IMR-90 (cell line): ENCODE measurements around the gene SPON1. TPM values are rescaled to one million over a fixed set of nuclear protein-coding genes. Genes with fewer than 3 reads are reported as not detected.

Experiments used
- ATAC-seq: fragments of 200-7000 bp; cut with Tn5 transposase; 2 replicates; pipeline ENCODE4 v1.9.1; 2020; ENCODE audit warnings: low read depth, mild to moderate bottlenecking, moderate library complexity
- BruUV-seq: library from RNA; stranded (reverse); fragments of 400-500 nt; replicated peaks from 2 replicates; lab custom pipeline; 2021; lab: Mats Ljungman, UMichigan
- CTCF ChIA-PET: fragments of 300-600 bp; formaldehyde crosslinking; extraction: SDS; loops from one replicate; lab custom pipeline; 2021; ENCODE audit warnings: antibody characterized with exemption; lab: Yijun Ruan, JAX
- POLR2A ChIA-PET: fragments of 300-600 bp; sonication (Branson Sonifier 250); formaldehyde crosslinking; loops from one replicate; lab custom pipeline; 2022; ENCODE audit warnings: antibody characterized with exemption; ENCODE audit not compliant: unreplicated experiment; lab: Charles Lee
- DNase-seq: peaks from one replicate; pipeline ENCODE4 v3.0.0; 2013
- H2AFZ ChIP-seq: replicated peaks from 2 replicates; pipeline ENCODE3; 2013; ENCODE audit warnings: low read length, mild to moderate bottlenecking; ENCODE audit not compliant: poor library complexity
- H2AK5ac ChIP-seq: 2 replicates; pipeline ENCODE4 v1.6.1; 2013; ENCODE audit warnings: low read depth, low read length, inconsistent platforms
- H2AK9ac ChIP-seq: replicated peaks from 2 replicates; pipeline ENCODE3; 2013; ENCODE audit warnings: mild to moderate bottlenecking, low read depth, low read length, moderate library complexity; ENCODE audit not compliant: poor library complexity
- H2BK120ac ChIP-seq: 2 replicates; pipeline ENCODE4 v1.6.1; 2013; ENCODE audit warnings: low read depth, low read length, inconsistent platforms
- H2BK15ac ChIP-seq: 3 replicates; pipeline ENCODE4 v1.6.1; 2013; ENCODE audit warnings: low read depth, low read length, inconsistent platforms
- H2BK20ac ChIP-seq: 2 replicates; pipeline ENCODE4 v1.6.1; 2013; ENCODE audit warnings: low read depth, mild to moderate bottlenecking, inconsistent platforms, low read length, moderate library complexity
- H2BK5ac ChIP-seq: 2 replicates; pipeline ENCODE4 v1.6.1; 2013; ENCODE audit warnings: mild to moderate bottlenecking, low read depth, low read length, inconsistent platforms; ENCODE audit not compliant: poor library complexity, severe bottlenecking
- H3K14ac ChIP-seq: replicated peaks from 2 replicates; pipeline ENCODE4 v1.6.1; 2013; ENCODE audit warnings: low read depth, low read length, inconsistent platforms
- H3K18ac ChIP-seq: 2 replicates; pipeline ENCODE4 v1.6.1; 2013; ENCODE audit warnings: low read depth, low read length, control low read depth
- H3K23ac ChIP-seq: 2 replicates; pipeline ENCODE4 v1.6.1; 2013; ENCODE audit warnings: low read depth, low read length, inconsistent platforms
- H3K27ac ChIP-seq: 2 replicates; pipeline ENCODE4 v1.5.1; 2013; ENCODE audit warnings: mild to moderate bottlenecking, control low read depth, low read length; ENCODE audit not compliant: insufficient read depth
- H3K27me3 ChIP-seq: 2 replicates; pipeline ENCODE4 v1.6.1; 2013; ENCODE audit warnings: low read length; ENCODE audit not compliant: control insufficient read depth, insufficient read depth
- H3K36me3 ChIP-seq: 2 replicates; pipeline ENCODE4 v1.6.1; 2013; ENCODE audit warnings: low read length, mixed read lengths; ENCODE audit not compliant: control insufficient read depth, insufficient read depth
- H3K4ac ChIP-seq: 2 replicates; pipeline ENCODE4 v1.6.1; 2013; ENCODE audit warnings: low read depth, low read length, inconsistent platforms
- H3K4me1 ChIP-seq: 2 replicates; pipeline ENCODE4 v1.6.1; 2013; ENCODE audit warnings: low read length, mixed read lengths; ENCODE audit not compliant: control insufficient read depth, insufficient read depth
- H3K4me2 ChIP-seq: 2 replicates; pipeline ENCODE4 v1.6.1; 2013; ENCODE audit warnings: low read depth, mild to moderate bottlenecking, control low read depth, low read length, moderate library complexity
- H3K4me3 ChIP-seq: 2 replicates; pipeline ENCODE4 v1.5.1; 2013; ENCODE audit warnings: low read depth, mild to moderate bottlenecking, control low read depth, low read length, moderate library complexity; ENCODE audit not compliant: insufficient read depth
- H3K56ac ChIP-seq: 2 replicates; pipeline ENCODE4 v1.6.1; 2013; ENCODE audit warnings: low read length, inconsistent platforms; ENCODE audit not compliant: insufficient read depth; ENCODE audit errors: extremely low read depth
- H3K79me1 ChIP-seq, 2 experiments: 2 replicates each; pipeline ENCODE4 v1.6.1; 2013; ENCODE audit warnings: low read length in 2 of 2, inconsistent platforms in 1 of 2, low read depth in 1 of 2
- H3K9ac ChIP-seq: 2 replicates; pipeline ENCODE4 v1.6.1; 2013; ENCODE audit warnings: low read depth, low read length, control low read depth
- H3K9me1 ChIP-seq: 2 replicates; pipeline ENCODE4 v1.6.1; 2013; ENCODE audit warnings: low read length, inconsistent platforms; ENCODE audit not compliant: insufficient read depth
- H3K9me3 ChIP-seq: 2 replicates; pipeline ENCODE4 v1.6.1; 2013; ENCODE audit warnings: low read length; ENCODE audit not compliant: control insufficient read depth, insufficient read depth
- H4K20me1 ChIP-seq: 2 replicates; pipeline ENCODE4 v1.6.1; 2013; ENCODE audit warnings: low read length, inconsistent platforms; ENCODE audit not compliant: insufficient read depth
- H4K5ac ChIP-seq: 2 replicates; pipeline ENCODE4 v1.6.1; 2013; ENCODE audit warnings: mild to moderate bottlenecking, low read depth, low read length, control low read depth
- H4K8ac ChIP-seq, 2 experiments: 2 replicates each; pipeline ENCODE4 v1.6.1; 2013; ENCODE audit warnings: low read depth in 2 of 2, low read length in 2 of 2, control low read depth in 1 of 2, inconsistent platforms in 1 of 2
- H4K91ac ChIP-seq: 2 replicates; pipeline ENCODE4 v1.6.1; 2013; ENCODE audit warnings: low read depth, low read length, inconsistent platforms; ENCODE audit not compliant: insufficient read depth
- CTCF ChIP-seq: conservative IDR thresholded peaks from 2 replicates; pipeline ENCODE4 v1.5.1; 2012; ENCODE audit warnings: mild to moderate bottlenecking, low read depth, low read length, improper control_type of control experiment
- FOS ChIP-seq: fragments of 150-350 bp; IDR thresholded peaks from 2 replicates; pipeline ENCODE4 v1.6.1; 2016; ENCODE audit warnings: low read depth, low read length
- WGBS, 2 experiments: methylation state at CpG; one replicate each; pipeline versions ENCODE4 v1.1.5 to v1.1.7; 2013; ENCODE audit warnings: missing lambda C conversion rate in 2 of 2; ENCODE audit not compliant: insufficient read length in 1 of 2; ENCODE audit errors: extremely low coverage in 2 of 2; 5-methylcytosine and 5-hydroxymethylcytosine counted together
- dilution Hi-C: fragments of 300-500 bp; cut with HindIII; formaldehyde crosslinking; loops from one replicate; pipeline ENCODE4 v1.14.3; 2018; ENCODE audit warnings: low sequenced_read_pairs; ENCODE audit not compliant: unreplicated experiment
- in situ Hi-C: fragments of 300-500 bp; cut with MboI; formaldehyde crosslinking; loops from 3 replicates; pipeline ENCODE4 v1.14.3; 2019; ENCODE audit warnings: low sequenced_read_pairs, inconsistent platforms, mixed read lengths
- intact Hi-C: fragments of 100-400 bp; cut with micrococcal nuclease; formaldehyde crosslinking; loops from 2 replicates; pipeline ENCODE4 v1.10.0; 2022
- polyA plus RNA-seq, 3 experiments: library from polyadenylated mRNA; depleted of rRNA; stranded (reverse); fragments of >200 nt; gene quantifications; 2 replicates each; pipeline ENCODE4 v1.2.3, GENCODE V29; 2012; ENCODE audit warnings: low replicate concordance in 1 of 3
- total RNA-seq: library from RNA; depleted of rRNA; stranded (reverse); fragments of >200 nt; gene quantifications from 2 replicates; pipeline ENCODE4 v1.2.3, GENCODE V29; 2012

The SPON1 gene
- total and polyA plus RNA-seq, 2 of the 4 experiments (the other 2 are of a cell fraction) = 0.62 to 0.72 TPM

DNA sequence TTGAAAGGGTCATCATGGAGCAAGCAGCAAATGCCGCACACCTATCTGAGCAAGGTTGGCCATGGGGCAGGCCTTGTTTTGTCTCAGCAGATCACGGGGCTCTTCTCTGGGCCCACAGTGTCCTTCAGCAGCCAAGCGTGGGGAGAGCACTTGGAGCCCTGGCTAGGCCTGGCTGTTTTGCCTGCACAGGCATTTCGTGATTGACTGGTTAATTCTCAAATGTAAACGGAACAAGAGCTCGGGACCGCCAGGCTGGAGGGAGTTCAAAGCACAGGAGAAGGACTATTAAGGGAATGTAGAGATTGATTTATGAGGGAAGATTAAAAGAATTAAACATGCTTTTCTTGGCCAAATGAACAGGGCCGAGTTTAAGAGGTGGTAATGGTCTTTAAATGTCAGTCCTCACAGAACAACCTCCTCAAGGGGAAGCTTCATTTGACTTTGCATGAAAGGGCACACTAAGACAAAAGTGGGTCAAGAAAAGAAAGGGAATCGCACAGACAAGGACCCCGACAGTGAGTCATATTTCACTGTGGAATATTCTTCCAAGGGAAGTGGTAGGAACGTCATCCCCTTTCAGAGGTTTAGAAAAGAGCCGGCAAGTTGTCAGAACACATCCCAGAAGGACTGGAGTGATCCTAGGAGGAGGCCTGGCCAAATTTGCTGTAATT is 20.7 kb downstream of the SPON1 start:
- peak overlapping the region; percentile 41 for H2BK5ac ChIP-seq
- peak overlapping the region; percentile 41; the same call in 1 of the 2 replicates for H3K23ac ChIP-seq
- no peak overlapping the region; the same call in 1 of the 2 replicates for H3K4me2 ChIP-seq
- dilution Hi-C loops = no loop called here
- ChIA-PET POLR2A (no interaction called here), CTCF (no interaction called here)
- DNase-seq = peak; percentile 64
- peak overlapping the region in 1 of 2 experiments; percentile 38; a peak in 2 of 4 replicates for H4K8ac ChIP-seq
- H3K9me1 ChIP-seq = peaks cover 14% of the 10 kb centered on the region; the same call in 1 of the 2 replicates
- no peak overlapping the region for H2AK9ac ChIP-seq
- H3K4ac ChIP-seq = peak overlapping the region; percentile 77
- H3K56ac ChIP-seq = no peak overlapping the region
- intact Hi-C loops = no loop called here
- ATAC-seq = no peak
- H3K79me1 ChIP-seq = no peaks in the 10 kb centered on the region
- H2BK20ac ChIP-seq = peak overlapping the region; percentile 73
- H3K9me3 ChIP-seq = no peaks in the 10 kb centered on the region
- H2BK120ac ChIP-seq = peak overlapping the region; percentile 69
- peaks cover 17% of the 10 kb centered on the region for H3K4me1 ChIP-seq
- no TSS peak for BruUV-seq
- peak overlapping the region; percentile 55 for H3K14ac ChIP-seq
- WGBS, 2 experiments = 31% methylated on average over 7 of the region's 12 CpGs; no CpG with 5 or more reads in 1 of the 2 experiments
- peak overlapping the region; percentile 40 for H4K91ac ChIP-seq
- no peak overlapping the region for H3K4me3 ChIP-seq
- peak overlapping the region; percentile 48 for H2AFZ ChIP-seq
- H4K5ac ChIP-seq = peak overlapping the region; percentile 41; the same call in 1 of the 2 replicates
- H3K27me3 ChIP-seq = no peaks in the 10 kb centered on the region
- H3K27ac ChIP-seq = peak overlapping the region; percentile 54; the same call in 1 of the 2 replicates
- in situ Hi-C loops = no loop called here
- H3K36me3 ChIP-seq = no peaks in the 10 kb centered on the region
- no peaks in the 10 kb centered on the region for H4K20me1 ChIP-seq
- 0 out of 3 replicates have a peak overlapping the region, but pooled peaks have one; percentile 75 for H2BK15ac ChIP-seq
- peak overlapping the region; percentile 30; the same call in 1 of the 2 replicates for H2AK5ac ChIP-seq
- peak overlapping the region; percentile 57 for H3K18ac ChIP-seq
- no peak overlapping the region for H3K9ac ChIP-seq
- TF ChIP-seq CTCF (no peak), FOS (0 out of 2 replicates have a peak, but pooled peaks have one; percentile 15)
